Measurements from ENCODE around the gene NCK1.
"Not testable (repeated sequence)": the region's sequence is repeated elsewhere in the genome, so short reads cannot be mapped to it uniquely, and the experiment has no call there.

The NCK1 gene

GRCh38 chr3:136987398-136987980, 125.5 kb downstream of the NCK1 start:
- DNase-seq (ENCODE audit: low read depth) = not testable (repeated sequence)

GRCh38 chr3:136988651-136989050, 126.6 kb downstream of the NCK1 start:
- no peak for DNase-seq (ENCODE audit: low read depth)

GRCh38 chr3:136989781-136990524, 127.9 kb downstream of the NCK1 start:
- DNase-seq (ENCODE audit: low read depth) = no peak

DNA sequence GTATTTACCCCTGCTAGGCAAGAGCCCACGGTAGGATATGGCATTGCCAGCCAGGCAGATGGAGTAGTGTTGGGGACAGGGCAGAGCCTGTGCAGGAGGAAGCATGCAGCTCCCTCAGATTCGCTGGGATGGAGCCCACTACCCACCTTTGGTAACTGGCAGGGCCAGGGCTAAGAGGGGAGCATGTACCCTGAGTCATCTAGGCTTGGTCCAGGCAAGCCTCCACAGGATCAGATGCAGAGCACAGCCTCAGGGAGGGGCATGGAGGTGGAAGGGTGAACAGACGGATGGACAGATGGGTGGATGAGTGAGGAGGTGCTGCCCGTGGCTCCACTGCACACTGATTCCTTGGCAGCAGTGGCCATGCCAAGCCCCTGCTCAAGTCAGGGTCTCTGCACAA, 128.8 kb downstream of the NCK1 start:
- no peak for DNase-seq (ENCODE audit: low read depth)

DNA sequence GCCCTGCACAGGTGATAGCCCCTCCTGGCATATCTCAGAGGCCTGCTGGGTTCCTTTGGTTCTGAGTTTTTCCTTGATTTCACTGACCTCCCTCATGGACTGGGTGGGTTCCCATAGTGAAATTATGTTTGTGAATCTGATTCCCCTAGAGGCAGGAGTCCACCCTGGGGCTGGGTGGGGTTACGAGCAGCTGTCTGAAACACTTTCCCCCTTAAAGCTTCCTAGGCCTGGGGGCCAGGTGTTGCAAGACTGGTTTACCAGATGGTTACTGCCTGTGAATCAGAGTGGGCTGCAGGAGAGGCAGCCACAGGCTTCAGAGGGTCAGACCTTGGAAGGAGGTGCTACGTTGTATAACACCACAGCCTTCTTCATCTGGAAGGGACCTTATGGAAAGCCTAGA, 130.1 kb downstream of the NCK1 start:
- DNase-seq (ENCODE audit: low read depth) = no peak

GRCh38 chr3:136994772-136995516, 132.9 kb downstream of the NCK1 start:
- DNase-seq (ENCODE audit: low read depth) = peak; percentile 25

GRCh38 chr3:136995652-136996051, 133.6 kb downstream of the NCK1 start:
- DNase-seq (ENCODE audit: low read depth) = no peak
